Muscle of leg (tissue), 11 donors: ENCODE results near the gene UVRAG. TPM values are rescaled to one million over a fixed set of nuclear protein-coding genes. Genes with fewer than 3 reads are reported as not detected.

Experiments
- DNase-seq: peaks from one replicate; pipeline ENCODE4 v3.0.0; 2013
- H3K27ac ChIP-seq: one replicate; pipeline ENCODE4 v1.5.1; 2013; ENCODE audit warnings: mild to moderate bottlenecking, low read length, control low read depth
- H3K27me3 ChIP-seq: one replicate; pipeline ENCODE4 v1.6.1; 2013; ENCODE audit warnings: low read length; ENCODE audit not compliant: control insufficient read depth, insufficient read depth
- H3K36me3 ChIP-seq: one replicate; pipeline ENCODE4 v1.6.1; 2013; ENCODE audit warnings: low read length; ENCODE audit not compliant: control insufficient read depth, insufficient read depth
- H3K4me1 ChIP-seq: one replicate; pipeline ENCODE4 v1.6.1; 2013; ENCODE audit warnings: low read length; ENCODE audit not compliant: control insufficient read depth, insufficient read depth
- H3K4me3 ChIP-seq: one replicate; pipeline ENCODE4 v1.5.1; 2013; ENCODE audit warnings: low read length, control low read depth
- H3K9me3 ChIP-seq: replicated peaks from 2 replicates; pipeline ENCODE4 v1.6.1; 2013; ENCODE audit warnings: low read depth, low read length; ENCODE audit not compliant: control insufficient read depth
- WGBS: methylation state at CpG from one replicate; pipeline ENCODE4 v1.1.5; 2013; ENCODE audit warnings: missing lambda C conversion rate; ENCODE audit not compliant: insufficient coverage; 5-methylcytosine and 5-hydroxymethylcytosine counted together
- polyA plus RNA-seq, 8 donors: library from polyadenylated mRNA; unstranded; fragments of 120-200 nt; gene quantifications; one replicate each; pipeline versions ENCODE4 v1.2.1 to v1.2.3, GENCODE V29; 2013; ENCODE audit warnings: inconsistent platforms in 1 of 8, low replicate concordance in 1 of 8; ENCODE audit not compliant: insufficient read length in 8 of 8, insufficient read depth in 1 of 8
- total RNA-seq: library from RNA; stranded (reverse); fragments of 120-200 nt; gene quantifications from one replicate; pipeline ENCODE4 v1.2.4, GENCODE V29; 2013

UVRAG gene
- total and polyA plus RNA-seq, 9 donors: 8.1 to 10.2 (median 9.1) TPM

DNA sequence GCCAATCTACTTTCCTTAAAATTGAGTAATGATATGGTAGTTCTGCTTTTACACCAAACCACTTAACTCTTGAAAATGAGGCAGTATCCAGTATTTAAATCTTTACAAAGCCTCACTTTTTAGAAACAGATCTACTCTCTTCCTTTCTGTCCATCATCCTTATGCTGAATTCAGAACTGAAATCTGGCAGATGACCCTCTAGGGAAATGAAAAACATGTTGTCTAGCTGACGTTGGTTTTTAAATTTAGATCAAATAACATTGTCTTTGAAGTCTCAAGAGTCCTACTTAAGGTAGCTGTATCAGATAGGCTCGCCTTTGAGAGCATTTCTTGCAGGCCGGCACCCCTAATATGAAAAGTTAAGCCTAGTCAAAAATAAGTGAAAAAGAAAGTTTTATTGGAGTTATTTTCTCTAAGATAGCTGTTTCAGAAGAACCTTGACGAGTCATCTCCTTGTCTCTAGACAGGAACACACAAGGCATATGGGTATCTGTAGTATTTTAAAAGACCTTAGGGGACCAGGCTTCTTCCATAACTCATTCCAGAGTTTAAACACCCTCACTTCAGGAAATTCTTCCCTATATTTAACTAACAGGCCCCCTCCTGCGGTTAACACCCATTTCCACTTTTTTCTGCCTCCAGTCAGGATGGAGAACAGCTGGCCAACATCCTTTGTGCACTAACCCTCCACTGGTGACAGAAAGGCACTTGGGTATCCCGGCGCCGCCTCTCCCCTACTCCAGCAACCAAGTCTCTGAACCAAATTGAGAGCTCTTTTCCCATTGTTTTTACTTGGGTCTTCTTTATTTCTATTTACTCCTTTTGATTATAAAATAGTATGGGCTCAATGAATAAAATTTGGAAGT lies 310.1 kb downstream of the UVRAG start:
- no peak overlapping the region for H3K4me3 ChIP-seq
- H3K27ac ChIP-seq: no peak overlapping the region
- 52% methylated on average over 4 of the region's 8 CpGs for WGBS
- no peak for DNase-seq
- H3K9me3 ChIP-seq: no peaks in the 10 kb centered on the region
- H3K36me3 ChIP-seq: no peaks in the 10 kb centered on the region
- H3K4me1 ChIP-seq: peaks cover 14% of the 10 kb centered on the region
- no peaks in the 10 kb centered on the region for H3K27me3 ChIP-seq

DNA sequence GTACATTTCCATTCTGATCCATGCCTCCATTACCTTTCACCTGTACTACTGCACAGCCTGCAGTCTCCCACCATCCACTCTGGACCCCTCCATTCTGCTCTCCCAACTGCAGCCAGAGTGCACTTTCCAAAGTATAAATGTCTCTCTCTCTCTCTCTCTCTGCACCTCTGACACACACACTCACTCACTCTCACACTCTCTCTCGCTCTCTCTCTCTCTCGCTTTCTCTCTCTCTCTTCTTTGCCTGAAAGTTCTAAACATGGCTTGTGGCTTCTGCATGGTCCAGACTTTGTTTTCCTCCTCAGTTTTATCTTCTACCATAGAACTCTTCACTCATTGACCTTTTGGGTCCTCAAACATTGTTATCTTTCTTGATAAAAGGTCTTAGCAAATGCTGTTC lies 314.7 kb downstream of the UVRAG start:
- H3K9me3 ChIP-seq: no peaks in the 10 kb centered on the region
- no peak overlapping the region for H3K4me3 ChIP-seq
- no peaks in the 10 kb centered on the region for H3K36me3 ChIP-seq
- DNase-seq: no peak
- peaks cover 14% of the 10 kb centered on the region for H3K4me1 ChIP-seq
- H3K27ac ChIP-seq: no peak overlapping the region
- H3K27me3 ChIP-seq: no peaks in the 10 kb centered on the region
- 96% methylated on average over 2 of the region's 2 CpGs for WGBS

DNA sequence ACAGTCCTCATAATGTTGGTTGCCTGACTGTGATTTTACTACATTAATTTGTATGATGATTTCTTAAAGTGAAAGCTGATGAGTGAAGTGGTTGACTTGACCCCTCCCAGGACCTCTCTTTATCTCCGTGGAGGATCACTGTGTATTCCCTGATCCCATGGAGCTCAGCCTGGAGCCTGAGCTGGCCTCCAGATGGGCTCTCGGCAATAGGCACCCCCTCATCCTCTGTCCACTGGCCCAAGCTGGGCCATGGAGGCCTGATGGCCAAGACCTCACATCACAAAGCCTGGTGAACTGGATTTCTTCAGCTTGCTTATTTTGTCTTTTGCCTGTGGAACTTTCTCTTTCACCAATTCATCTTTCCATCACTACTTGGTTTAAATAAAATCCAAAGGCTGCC lies 316.1 kb downstream of the UVRAG start:
- Histone ChIP-seq H3K27ac (peak overlapping the region; percentile 68), H3K36me3 (no peaks in the 10 kb centered on the region), H3K27me3 (no peaks in the 10 kb centered on the region), H3K4me3 (no peak overlapping the region), H3K9me3 (no peaks in the 10 kb centered on the region), H3K4me1 (peaks cover 16% of the 10 kb centered on the region)
- no peak for DNase-seq
- 24% methylated on average over 2 of the region's 2 CpGs for WGBS

DNA sequence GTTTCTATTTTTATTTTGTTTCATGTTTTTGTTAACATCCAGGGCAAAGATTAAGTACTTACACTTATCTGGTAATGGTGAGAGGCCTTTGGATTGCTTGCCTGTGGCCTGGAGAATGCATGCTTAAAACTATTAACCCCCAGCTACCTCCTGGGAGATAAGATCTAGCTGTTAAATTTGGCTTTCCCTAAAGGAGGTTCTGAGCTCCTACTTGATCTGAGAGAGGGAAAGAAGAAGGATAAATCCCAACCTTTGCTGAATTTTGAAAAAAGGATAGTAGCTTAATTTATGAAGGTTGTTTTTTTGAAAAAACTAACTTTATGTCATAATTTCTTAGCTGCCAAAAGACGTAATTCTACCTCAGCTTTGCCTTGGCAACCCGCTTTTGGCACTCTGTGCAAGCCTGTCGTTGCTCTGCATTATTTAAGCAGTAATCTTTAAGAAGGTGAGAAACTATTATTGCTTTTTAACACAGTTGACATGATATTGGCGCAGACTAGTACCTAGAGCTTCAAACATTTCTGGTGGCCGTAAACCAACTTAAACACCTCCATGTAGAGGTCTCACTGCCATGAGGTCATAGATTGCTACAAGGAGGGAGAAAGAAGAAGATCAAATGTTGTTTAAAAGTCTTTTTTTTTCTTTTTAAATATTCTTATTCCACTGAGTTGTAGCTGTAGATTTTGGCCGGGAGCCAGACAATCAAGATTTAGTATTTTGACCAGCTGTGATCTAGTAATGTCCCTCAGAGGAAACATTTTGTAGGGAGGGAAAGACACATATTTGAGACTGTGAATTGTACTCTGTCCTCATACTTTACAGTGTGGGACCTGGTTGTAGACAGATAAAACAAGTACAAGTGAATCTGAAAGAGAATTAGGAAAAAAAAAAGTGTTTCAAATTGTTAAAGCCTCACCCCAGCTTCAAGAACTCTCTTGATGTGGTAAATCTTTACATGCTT lies 316.9 kb downstream of the UVRAG start:
- Histone ChIP-seq H3K4me1 (peaks cover 16% of the 10 kb centered on the region), H3K27ac (peak overlapping the region; percentile 68), H3K9me3 (no peaks in the 10 kb centered on the region), H3K27me3 (no peaks in the 10 kb centered on the region), H3K4me3 (no peak overlapping the region), H3K36me3 (no peaks in the 10 kb centered on the region)
- whole genome bisulfite sequencing: no CpG with 5 or more reads among the region's 6 CpGs
- peak; percentile 89 for DNase-seq

- no CpG with 5 or more reads among the region's 3 CpGs for WGBS
- no peak for DNase-seq
- no peak overlapping the region for H3K4me3 ChIP-seq
- H3K36me3 ChIP-seq: no peaks in the 10 kb centered on the region
- no peak overlapping the region for H3K27ac ChIP-seq
- no peaks in the 10 kb centered on the region for H3K9me3 ChIP-seq
- peaks cover 16% of the 10 kb centered on the region for H3K4me1 ChIP-seq
- H3K27me3 ChIP-seq: no peaks in the 10 kb centered on the region
Observed at GRCh38 chr11:76134239-76134638, 319.2 kb downstream of the UVRAG start.

DNA sequence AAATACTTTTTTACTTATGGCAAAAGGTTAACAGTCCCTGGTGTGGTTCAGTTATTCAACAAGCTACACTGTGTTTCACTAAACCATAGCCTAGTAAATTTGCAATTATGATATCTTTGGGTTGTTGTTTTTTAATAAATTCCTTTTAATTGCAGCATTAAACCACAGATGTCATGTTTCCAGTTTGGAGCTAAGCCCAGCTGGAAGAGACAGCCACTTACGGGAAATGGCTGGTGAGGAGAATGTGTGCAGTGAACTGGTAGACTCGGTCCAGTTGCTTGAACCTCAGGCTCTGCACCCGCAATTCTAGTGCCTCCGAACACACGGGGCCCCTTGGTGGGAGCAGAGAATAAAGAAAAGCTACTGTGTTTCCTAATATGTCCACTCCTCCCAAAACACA lies 320.5 kb downstream of the UVRAG start:
- Histone ChIP-seq H3K36me3 (no peaks in the 10 kb centered on the region), H3K27ac (no peak overlapping the region), H3K4me3 (no peak overlapping the region), H3K9me3 (no peaks in the 10 kb centered on the region), H3K4me1 (peaks cover 16% of the 10 kb centered on the region), H3K27me3 (no peaks in the 10 kb centered on the region)
- WGBS: 29% methylated on average over 1 of the region's 5 CpGs
- DNase-seq: no peak

- Histone ChIP-seq H3K9me3 (no peaks in the 10 kb centered on the region), H3K27me3 (no peaks in the 10 kb centered on the region), H3K36me3 (peaks cover 10% of the 10 kb centered on the region), H3K4me1 (peaks cover 2% of the 10 kb centered on the region), H3K4me3 (no peak overlapping the region), H3K27ac (no peak overlapping the region)
- DNase-seq: no peak
- WGBS: no CpG with 5 or more reads among the region's 2 CpGs
Observed at GRCh38 chr11:76139314-76139713, 324.3 kb downstream of the UVRAG start.

DNA sequence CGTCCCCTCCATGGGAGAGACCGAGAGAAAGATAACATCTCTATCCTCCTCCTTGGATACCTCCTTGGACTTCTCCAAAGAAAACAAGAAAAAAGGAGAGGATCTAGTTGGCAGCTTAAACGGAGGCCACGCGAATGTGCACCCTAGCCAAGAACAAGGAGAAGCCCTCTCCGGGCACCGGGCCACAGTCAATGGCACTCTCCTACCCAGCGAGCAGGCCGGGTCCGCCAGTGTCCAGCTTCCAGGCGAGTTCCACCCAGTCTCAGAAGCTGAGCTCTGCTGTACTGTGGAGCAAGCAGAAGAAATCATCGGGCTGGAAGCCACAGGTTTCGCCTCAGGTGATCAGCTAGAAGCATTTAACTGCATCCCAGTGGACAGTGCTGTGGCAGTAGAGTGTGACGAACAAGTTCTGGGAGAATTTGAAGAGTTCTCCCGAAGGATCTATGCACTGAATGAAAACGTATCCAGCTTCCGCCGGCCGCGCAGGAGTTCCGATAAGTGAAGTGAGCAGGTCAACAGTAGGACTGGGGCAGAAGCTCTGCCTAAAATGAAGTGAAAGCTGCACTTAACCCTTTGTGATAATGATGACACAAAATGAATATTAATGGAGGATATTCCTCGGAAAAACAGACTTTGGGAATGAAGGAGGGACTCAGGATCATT lies 326.0 kb downstream of the UVRAG start:
- peaks cover 10% of the 10 kb centered on the region for H3K36me3 ChIP-seq
- H3K4me3 ChIP-seq: no peak overlapping the region
- 91% methylated on average over 19 of the region's 22 CpGs for WGBS
- no peaks in the 10 kb centered on the region for H3K9me3 ChIP-seq
- no peaks in the 10 kb centered on the region for H3K27me3 ChIP-seq
- no peak overlapping the region for H3K27ac ChIP-seq
- no peaks in the 10 kb centered on the region for H3K4me1 ChIP-seq
- no peak for DNase-seq

DNA sequence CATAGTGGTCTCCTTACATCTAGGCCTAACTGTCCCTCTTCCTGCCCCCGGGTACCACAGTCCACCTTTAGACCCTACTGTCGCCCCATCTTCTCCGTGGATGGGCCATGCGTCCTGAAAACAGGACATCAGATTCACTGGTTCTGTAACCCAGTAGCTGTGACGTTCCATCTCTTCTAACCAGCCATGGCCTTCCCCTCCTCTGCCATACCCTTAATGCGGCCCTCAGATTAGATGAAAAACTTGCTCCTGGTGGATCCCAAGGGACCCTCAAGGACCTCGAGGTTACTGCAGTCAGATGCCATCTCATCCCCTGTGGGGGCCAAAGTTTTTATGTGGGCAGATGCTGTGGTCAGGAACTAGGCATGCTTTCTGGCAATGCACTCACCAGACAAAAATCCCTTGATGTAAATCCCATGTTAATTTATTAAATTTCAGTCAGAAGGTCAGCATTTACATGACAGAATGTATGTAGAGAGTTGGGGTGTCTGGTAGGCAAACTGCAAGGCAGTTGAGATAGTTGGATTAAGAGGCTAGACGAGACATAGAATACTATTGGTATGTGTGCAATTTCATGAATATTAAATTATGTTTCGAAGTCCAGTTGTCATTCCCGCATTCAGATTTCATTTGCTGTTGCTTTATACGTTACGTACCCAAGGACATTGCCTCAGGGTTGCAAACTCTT lies 327.0 kb downstream of the UVRAG start:
- DNase-seq: no peak

More for the DNA sequence above, 327.0 kb downstream of the UVRAG start:
- no peak overlapping the region for H3K4me3 ChIP-seq
- H3K27ac ChIP-seq: no peak overlapping the region
- H3K9me3 ChIP-seq: no peaks in the 10 kb centered on the region
- no peaks in the 10 kb centered on the region for H3K4me1 ChIP-seq
- WGBS: 95% methylated on average over 5 of the region's 12 CpGs
- H3K27me3 ChIP-seq: no peaks in the 10 kb centered on the region
- peaks cover 10% of the 10 kb centered on the region for H3K36me3 ChIP-seq
